Esophagus muscularis mucosa (tissue), 3 donors: ENCODE data around the gene TMEM174.

Experiments used
- CTCF ChIP-seq, 3 experiments: fragments of 200-600 bp in 2 of 3; fragments of 450-650 bp in 1 of 3; sonication (generic) in 2 of 3; IDR thresholded peaks; one replicate each; pipeline ENCODE4 v1.5.1; 2017 to 2019; ENCODE audit warnings: antibody characterized with exemption in 3 of 3, mild to moderate bottlenecking in 2 of 3, moderate library complexity in 1 of 3
- POLR2A ChIP-seq: fragments of 450-650 bp; IDR thresholded peaks from one replicate; pipeline ENCODE4 v1.6.1; 2017; ENCODE audit warnings: antibody characterized with exemption, moderate library complexity, mild to moderate bottlenecking, low read depth

GRCh38 chr5:73213566-73213998, 40.6 kb downstream of the TMEM174 start:
- TF ChIP-seq POLR2A (no peak), CTCF (IDR thresholded peaks at IDR 0.05) (no peak)
